Spleen (tissue), 11 donors: ENCODE data around the gene SPATA16. TPM values are rescaled to one million over a fixed set of nuclear protein-coding genes. Genes with fewer than 3 reads are reported as not detected.
"Not testable (repeated sequence)": the region's sequence is repeated elsewhere in the genome, so short reads cannot be mapped to it uniquely, and the experiment has no call there.

Experiments
- DNase-seq: peaks from one replicate; pipeline ENCODE4 v3.0.0-alpha.2; 2020
- H3K27ac ChIP-seq, 8 donors: fragments of 200-600 bp; sonication (generic) in 7 of 8; 1 replicate in 4 of 8; 2 replicates in 4 of 8; pipeline versions ENCODE4 v1.5.0 to v1.8.0; 2016 to 2021; ENCODE audit warnings: inconsistent platforms in 4 of 8, mild to moderate bottlenecking in 4 of 8, moderate library complexity in 1 of 8
- H3K27me3 ChIP-seq, 7 donors: fragments of 200-600 bp; sonication (generic) in 6 of 7; replicated peaks in 1 of 7; 1 replicate in 4 of 7; 2 replicates in 3 of 7; pipeline versions ENCODE4 v1.5.0 to v1.8.0; 2016 to 2021; ENCODE audit warnings: inconsistent platforms in 3 of 7, mild to moderate bottlenecking in 1 of 7
- H3K36me3 ChIP-seq, 6 donors: fragments of 200-600 bp; sonication (generic) in 5 of 6; 1 replicate in 4 of 6; 2 replicates in 2 of 6; pipeline versions ENCODE4 v1.5.0 to v1.8.0; 2016 to 2021; ENCODE audit warnings: inconsistent platforms in 2 of 6
- H3K4me1 ChIP-seq, 6 donors: fragments of 200-600 bp; sonication (generic) in 5 of 6; 1 replicate in 3 of 6; 2 replicates in 3 of 6; pipeline versions ENCODE4 v1.5.0 to v1.8.0; 2016 to 2021; ENCODE audit warnings: inconsistent platforms in 3 of 6
- H3K4me3 ChIP-seq, 8 donors: fragments of 200-600 bp; sonication (generic) in 7 of 8; 1 replicate in 4 of 8; 2 replicates in 4 of 8; pipeline versions ENCODE4 v1.5.0 to v1.8.0; 2016 to 2021; ENCODE audit warnings: inconsistent platforms in 4 of 8, mild to moderate bottlenecking in 4 of 8, moderate library complexity in 2 of 8
- H3K9me3 ChIP-seq, 8 donors: fragments of 200-600 bp; sonication (generic) in 7 of 8; 1 replicate in 4 of 8; 2 replicates in 4 of 8; pipeline versions ENCODE4 v1.5.0 to v1.8.0; 2016 to 2021; ENCODE audit warnings: inconsistent platforms in 4 of 8
- POLR2A ChIP-seq, 3 donors: fragments of 450-650 bp; IDR thresholded peaks; one replicate each; pipeline ENCODE4 v1.5.1; 2017; ENCODE audit warnings: antibody characterized with exemption in 3 of 3, mild to moderate bottlenecking in 1 of 3
- POLR2AphosphoS5 ChIP-seq, 3 donors: sonication (generic); formaldehyde crosslinking; IDR thresholded peaks; one replicate each; pipeline ENCODE4 v1.5.1; 2017; ENCODE audit warnings: antibody characterized with exemption in 3 of 3
- WGBS, 5 donors: extraction: QIAGEN DNeasy Blood & Tissue Kit in 3 of 5; methylation state at CpG; one replicate each; pipeline versions ENCODE4 v1.1.5 to v1.1.7; 2013 to 2018; 5-methylcytosine and 5-hydroxymethylcytosine counted together
- intact Hi-C: fragments of 100-400 bp; cut with DNase I; formaldehyde crosslinking; loops from one replicate; pipeline ENCODE4 v1.15.0; 2023; ENCODE audit warnings: low total_unique reads
- polyA plus RNA-seq, 3 donors: library from polyadenylated mRNA; stranded (reverse); fragments of 200-250 nt; gene quantifications; one replicate each; pipeline ENCODE4 v1.2.1, GENCODE V29; 2013
- total RNA-seq, 7 donors: library from RNA; depleted of rRNA in 3 of 7; stranded (reverse); fragments of >200 nt in 3 of 7; fragmentation: NEBNext Ultra II Directional in 4 of 7; extraction: Animal tissue kit (Norgen Biotek cat#: 25700) in 4 of 7; gene quantifications; one replicate each; pipeline versions ENCODE4 v1.1.0 to v1.2.1, GENCODE V29; 2016 to 2021
- TF ChIP-seq, protein P1 (sequence below), 11 experiments: fragments of 200-600 bp in 7 of 11; fragments of 450-650 bp in 4 of 11; sonication (generic) in 4 of 11; IDR thresholded peaks in 8 of 11; conservative IDR thresholded peaks in 3 of 11; 1 replicate in 7 of 11; 2 replicates in 4 of 11; pipeline versions ENCODE4 v1.4.0 to v1.8.0; 2016 to 2021; ENCODE audit warnings: antibody characterized with exemption in 11 of 11, inconsistent platforms in 4 of 11, mild to moderate bottlenecking in 1 of 11
- donor health status: healthy with polysubstance abuse.
- donor health status: DM: no; HTN: no; CAD: no; lungs with moderate emphysema.
- donor health status: DM: no; HTN: no; CAD: no.
- donor health status: Bipolar disorder and iron deficiency.
- donor health status: healthy.
- donor health status: DM: no; HTN: no; CAD: no.
- donor health status: DM: yes; HTN: yes; CAD: no.

SPATA16 gene
- total and polyA plus RNA-seq, 10 donors = not detected

DNA sequence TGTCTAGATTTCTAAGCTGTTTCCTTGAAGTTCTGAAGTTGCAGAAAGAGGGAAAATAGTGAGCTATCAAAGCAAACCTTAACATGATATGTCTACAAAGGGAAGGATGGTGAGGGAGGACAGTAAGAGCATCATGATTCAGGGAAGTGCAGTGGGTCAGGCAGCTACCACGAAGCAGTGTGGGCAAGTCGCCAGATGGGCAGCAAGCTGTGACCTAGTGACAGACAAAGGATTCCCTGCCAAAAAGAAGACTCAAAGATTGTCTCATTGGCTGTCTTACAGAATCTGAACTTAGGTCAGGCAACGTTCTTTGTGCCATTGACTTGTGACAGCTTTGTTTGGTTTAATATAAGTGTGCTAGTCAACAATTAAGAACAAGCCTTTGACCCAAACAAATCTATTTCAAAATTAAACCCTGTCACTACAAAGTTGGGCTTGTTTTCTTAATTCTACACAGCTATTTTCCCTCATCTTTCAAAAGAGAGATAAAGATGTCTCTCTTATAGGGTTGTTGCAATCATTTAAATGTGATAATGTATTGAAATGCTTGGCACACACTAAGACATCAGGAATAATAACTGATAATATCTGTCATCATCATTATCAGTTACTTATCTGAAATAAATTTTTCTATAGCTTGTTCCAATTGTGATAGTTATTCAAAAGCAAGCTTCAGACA, 237.3 kb downstream of the SPATA16 start:
- intact Hi-C loops = no loop called here
- H3K36me3 ChIP-seq = no peaks in the 10 kb centered on the region
- H3K27me3 ChIP-seq = peaks cover 0 to 4% (median 0%) of the 10 kb centered on the region in 7 donors
- no peak overlapping the region for H3K4me3 ChIP-seq
- DNase-seq = no peak
- no peaks in the 10 kb centered on the region for H3K4me1 ChIP-seq
- no peak overlapping the region for H3K27ac ChIP-seq
- H3K9me3 ChIP-seq = peaks cover 0 to 7% (median 0%) of the 10 kb centered on the region in 8 donors
- WGBS, 5 donors = 49 to 77% (median 59%) methylated on average over 3 of the region's 3 CpGs
- TF ChIP-seq POLR2A (IDR thresholded peaks at IDR 0.05) (no peak), POLR2AphosphoS5 (IDR thresholded peaks at IDR 0.05) (no peak)
- TF ChIP-seq, protein P1, sequence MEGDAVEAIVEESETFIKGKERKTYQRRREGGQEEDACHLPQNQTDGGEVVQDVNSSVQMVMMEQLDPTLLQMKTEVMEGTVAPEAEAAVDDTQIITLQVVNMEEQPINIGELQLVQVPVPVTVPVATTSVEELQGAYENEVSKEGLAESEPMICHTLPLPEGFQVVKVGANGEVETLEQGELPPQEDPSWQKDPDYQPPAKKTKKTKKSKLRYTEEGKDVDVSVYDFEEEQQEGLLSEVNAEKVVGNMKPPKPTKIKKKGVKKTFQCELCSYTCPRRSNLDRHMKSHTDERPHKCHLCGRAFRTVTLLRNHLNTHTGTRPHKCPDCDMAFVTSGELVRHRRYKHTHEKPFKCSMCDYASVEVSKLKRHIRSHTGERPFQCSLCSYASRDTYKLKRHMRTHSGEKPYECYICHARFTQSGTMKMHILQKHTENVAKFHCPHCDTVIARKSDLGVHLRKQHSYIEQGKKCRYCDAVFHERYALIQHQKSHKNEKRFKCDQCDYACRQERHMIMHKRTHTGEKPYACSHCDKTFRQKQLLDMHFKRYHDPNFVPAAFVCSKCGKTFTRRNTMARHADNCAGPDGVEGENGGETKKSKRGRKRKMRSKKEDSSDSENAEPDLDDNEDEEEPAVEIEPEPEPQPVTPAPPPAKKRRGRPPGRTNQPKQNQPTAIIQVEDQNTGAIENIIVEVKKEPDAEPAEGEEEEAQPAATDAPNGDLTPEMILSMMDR (IDR thresholded peaks at IDR 0.05 in 8 of 11, conservative IDR thresholded peaks at IDR 0.05 in 3 of 11) = no peak

DNA sequence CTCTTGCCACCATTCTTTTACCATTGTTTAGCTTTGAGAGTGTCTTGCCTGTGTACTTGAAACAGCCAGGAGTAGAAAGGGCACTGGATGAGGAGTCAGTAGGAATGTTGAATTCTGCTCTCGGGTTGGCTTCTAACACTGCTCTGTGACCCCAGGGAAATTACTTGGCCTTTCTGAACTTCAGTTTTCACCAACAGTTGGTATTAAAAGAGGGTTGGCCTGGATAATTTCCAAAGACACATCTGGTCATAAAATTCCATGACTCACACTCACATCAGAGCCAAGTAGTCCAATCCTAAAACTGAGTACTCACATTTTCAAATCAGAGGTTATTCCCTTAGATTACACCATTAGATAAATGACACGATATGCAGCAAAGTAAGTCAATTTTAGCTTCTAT, 248.9 kb downstream of the SPATA16 start:
- Histone ChIP-seq H3K9me3 (peaks cover 0 to 7% (median 0%) of the 10 kb centered on the region in 8 donors), H3K27me3 (no peaks in the 10 kb centered on the region)
- intact Hi-C loops = no loop called here

DNA sequence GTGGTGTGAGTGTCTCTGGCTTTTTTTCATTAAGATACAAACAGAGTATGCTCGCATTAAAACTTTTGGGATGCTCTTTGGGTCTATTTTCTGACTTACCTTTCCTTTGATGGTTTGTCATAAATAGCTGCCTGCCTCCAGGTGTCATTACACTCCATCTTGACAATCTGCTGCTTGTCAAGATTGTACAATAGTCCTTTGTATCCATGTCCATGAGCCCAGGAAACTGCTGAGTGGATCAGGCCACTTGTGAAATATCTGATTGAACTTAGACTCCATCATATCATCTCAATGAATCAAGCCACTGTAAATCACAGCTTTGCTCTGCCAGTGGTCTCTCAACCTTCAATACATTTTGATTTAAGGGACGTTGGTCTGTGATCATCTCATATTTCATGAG, 255.3 kb downstream of the SPATA16 start:
- DNase-seq = no peak
- 73 to 83% (median 81%) methylated on average over 2 of the region's 2 CpGs for WGBS, 5 donors
- H3K36me3 ChIP-seq = no peaks in the 10 kb centered on the region
- TF ChIP-seq, protein P1 (IDR thresholded peaks at IDR 0.05 in 8 of 11, conservative IDR thresholded peaks at IDR 0.05 in 3 of 11) = no peak
- TF ChIP-seq POLR2AphosphoS5 (IDR thresholded peaks at IDR 0.05) (no peak), POLR2A (IDR thresholded peaks at IDR 0.05) (no peak)
- H3K4me1 ChIP-seq = no peaks in the 10 kb centered on the region
- intact Hi-C loops = no loop called here
- no peaks in the 10 kb centered on the region for H3K27me3 ChIP-seq
- peaks cover 0 to 16% (median 6%) of the 10 kb centered on the region in 8 donors for H3K9me3 ChIP-seq
- H3K27ac ChIP-seq = no peak overlapping the region
- no peak overlapping the region for H3K4me3 ChIP-seq

More for the DNA sequence above, 248.9 kb downstream of the SPATA16 start:
- Histone ChIP-seq H3K4me1 (no peaks in the 10 kb centered on the region), H3K36me3 (no peaks in the 10 kb centered on the region), H3K4me3 (no peak overlapping the region), H3K27ac (no peak overlapping the region)
- DNase-seq = no peak
- WGBS, 5 donors = 35 to 74% (median 58%) methylated on average over 2 of the region's 2 CpGs
- TF ChIP-seq POLR2A (IDR thresholded peaks at IDR 0.05) (no peak), POLR2AphosphoS5 (IDR thresholded peaks at IDR 0.05) (no peak)
- TF ChIP-seq, protein P1 (IDR thresholded peaks at IDR 0.05 in 8 of 11, conservative IDR thresholded peaks at IDR 0.05 in 3 of 11) = no peak

- DNase-seq = no peak
- 57 to 80% (median 70%) methylated on average over 1 of the region's 1 CpG for WGBS, 5 donors
- H3K27ac ChIP-seq = no peak overlapping the region
- H3K4me1 ChIP-seq = no peaks in the 10 kb centered on the region
- TF ChIP-seq, protein P1 (IDR thresholded peaks at IDR 0.05 in 8 of 11, conservative IDR thresholded peaks at IDR 0.05 in 3 of 11) = no peak
- TF ChIP-seq POLR2AphosphoS5 (IDR thresholded peaks at IDR 0.05) (no peak), POLR2A (IDR thresholded peaks at IDR 0.05) (no peak)
- no peaks in the 10 kb centered on the region for H3K36me3 ChIP-seq
- no peak overlapping the region for H3K4me3 ChIP-seq
- intact Hi-C loops = no loop called here
- peaks cover 0 to 26% (median 18%) of the 10 kb centered on the region in 8 donors for H3K9me3 ChIP-seq
- no peaks in the 10 kb centered on the region for H3K27me3 ChIP-seq
Observed at GRCh38 chr3:172882563-172882962, 258.5 kb downstream of the SPATA16 start.

GRCh38 chr3:172879381-172879780, 261.7 kb downstream of the SPATA16 start:
- H3K4me1 ChIP-seq, H3K36me3 ChIP-seq, DNase-seq, H3K4me3 ChIP-seq, H3K27me3 ChIP-seq, intact Hi-C loops, H3K27ac ChIP-seq: not testable (repeated sequence)
- peaks cover 0 to 26% (median 18%) of the 10 kb centered on the region in 8 donors for H3K9me3 ChIP-seq
- WGBS, 5 donors = 70 to 83% (median 76%) methylated on average over 2 of the region's 2 CpGs
